ENCODE measurements around the gene ABCC2.
"Not testable (repeated sequence)": the region's sequence is repeated elsewhere in the genome, so short reads cannot be mapped to it uniquely, and the experiment has no call there.

The ABCC2 gene

DNA sequence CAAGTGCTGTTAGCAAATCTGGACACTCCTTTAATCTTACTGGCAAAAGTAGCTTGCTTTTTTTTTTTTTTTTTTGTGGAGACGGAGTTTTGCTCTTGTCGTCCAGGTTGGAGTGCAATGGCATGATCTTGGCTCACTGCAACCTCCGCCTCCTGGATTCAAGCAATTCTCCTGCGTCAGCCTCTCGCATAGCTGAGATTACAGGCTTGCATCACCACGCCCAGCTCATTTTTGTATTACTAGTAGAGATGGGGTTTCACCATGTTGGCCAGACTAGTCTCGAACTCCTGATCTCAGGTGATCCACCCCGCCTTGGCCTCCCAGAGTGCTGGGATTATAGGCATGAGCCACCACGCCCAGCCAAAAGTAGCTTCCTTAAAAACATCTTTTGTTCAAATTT is 112.6 kb downstream of the ABCC2 start:
- DNase-seq (ENCODE audit: low read depth in 3 of 3): not testable (repeated sequence)

DNA sequence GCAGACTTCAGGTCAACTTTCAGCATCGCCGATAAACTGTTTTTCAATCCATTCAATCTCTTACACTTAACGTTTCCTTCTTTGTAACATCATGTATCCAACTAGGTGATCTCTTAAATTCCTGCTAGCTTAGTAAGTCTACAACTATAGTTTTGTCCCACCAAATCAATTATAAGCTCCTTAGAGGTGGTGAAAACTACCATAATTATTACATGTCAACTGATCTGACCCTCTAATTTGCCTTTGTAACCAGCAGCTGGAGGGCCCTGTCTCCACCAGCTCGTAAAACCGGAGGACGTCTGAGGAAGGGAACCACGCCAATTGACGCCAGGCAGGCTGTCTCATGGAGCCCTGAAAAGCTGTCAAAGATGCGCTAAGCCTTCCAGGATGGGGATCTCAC is 113.4 kb downstream of the ABCC2 start:
- no peak for DNase-seq (ENCODE audit: low read depth in 3 of 3)

Data from stimulated activated CD4-positive, alpha-beta T cell treated with anti-CD3 and anti-CD28 coated beads, TNF-alpha, amount 100 ng/mL, for 48 hours (primary cell).